HEK293 (cell line): ENCODE measurements around the gene CRYZ.

Experiments used
- CTCF ChIA-PET: fragments of 350-600 bp; formaldehyde crosslinking; extraction: SDS; loops from one replicate; lab custom pipeline; 2021; ENCODE audit warnings: antibody characterized with exemption; lab: Yijun Ruan, JAX
- POLR2A ChIA-PET: fragments of 300-600 bp; formaldehyde crosslinking; extraction: SDS; loops from one replicate; lab custom pipeline; 2020; ENCODE audit warnings: antibody characterized with exemption, inconsistent platforms; lab: Yijun Ruan, JAX
- H3K27ac ChIP-seq: fragments of 200-500 bp; sonication (Bioruptor generic); 2 replicates; pipeline ENCODE4 v1.5.1; 2014; ENCODE audit warnings: low read depth, low read length, control low read depth, inconsistent platforms; ENCODE audit errors: extremely low read depth
- H3K36me3 ChIP-seq, 2 experiments: fragments of 200-500 bp in 1 of 2; sonication (Bioruptor generic) in 1 of 2; 1 replicate in 1 of 2; 2 replicates in 1 of 2; pipeline ENCODE4 v1.5.1; 2014 to 2017; ENCODE audit warnings: inconsistent platforms in 2 of 2, low read length in 2 of 2; ENCODE audit not compliant: control insufficient read depth in 2 of 2, insufficient read depth in 1 of 2
- H3K4me1 ChIP-seq: fragments of 200-500 bp; sonication (Bioruptor generic); 2 replicates; pipeline ENCODE4 v1.5.1; 2014; ENCODE audit warnings: mild to moderate bottlenecking, low read length, inconsistent platforms; ENCODE audit not compliant: control insufficient read depth, insufficient read depth
- H3K4me3 ChIP-seq: 2 replicates; pipeline ENCODE4 v1.5.1; 2011; ENCODE audit warnings: low read depth, mild to moderate bottlenecking, control low read depth, low read length, moderate library complexity
- H3K9me3 ChIP-seq: fragments of 200-500 bp; sonication (Bioruptor generic); 2 replicates; pipeline ENCODE4 v1.5.1; 2014; ENCODE audit warnings: low read depth, low read length, inconsistent platforms; ENCODE audit not compliant: control insufficient read depth, insufficient read depth
- KLF1 ChIP-seq: fragments of 450-650 bp; formaldehyde crosslinking; IDR thresholded peaks from 2 replicates; pipeline ENCODE4 v1.5.1; 2016; ENCODE audit warnings: missing biosample characterization, missing genetic modification characterization
- MYNN ChIP-seq: fragments of 450-650 bp; formaldehyde crosslinking; IDR thresholded peaks from 2 replicates; pipeline ENCODE4 v1.5.1; 2016; ENCODE audit warnings: missing biosample characterization, missing genetic modification characterization, borderline replicate concordance
- RBAK ChIP-seq: fragments of 450-650 bp; formaldehyde crosslinking; IDR thresholded peaks from 2 replicates; pipeline ENCODE4 v1.5.1; 2016; ENCODE audit warnings: missing biosample characterization, missing genetic modification characterization
- SALL2 ChIP-seq: fragments of 450-650 bp; formaldehyde crosslinking; IDR thresholded peaks from 2 replicates; pipeline ENCODE4 v1.5.0; 2017; ENCODE audit warnings: missing biosample characterization, mild to moderate bottlenecking, missing genetic modification characterization, borderline replicate concordance
- SCRT1 ChIP-seq: fragments of 450-650 bp; formaldehyde crosslinking; IDR thresholded peaks from 2 replicates; pipeline ENCODE4 v1.5.1; 2016; ENCODE audit warnings: missing biosample characterization, missing genetic modification characterization, borderline replicate concordance
- SCRT2 ChIP-seq: fragments of 450-650 bp; formaldehyde crosslinking; IDR thresholded peaks from 2 replicates; pipeline ENCODE4 v1.5.1; 2016; ENCODE audit warnings: missing biosample characterization, missing genetic modification characterization
- ZNF10 ChIP-seq: fragments of 450-650 bp; formaldehyde crosslinking; IDR thresholded peaks from 2 replicates; pipeline ENCODE4 v1.5.1; 2017; ENCODE audit warnings: missing biosample characterization, missing genetic modification characterization
- ZNF132 ChIP-seq: fragments of 450-650 bp; formaldehyde crosslinking; IDR thresholded peaks from 2 replicates; pipeline ENCODE4 v1.5.1; 2017; ENCODE audit warnings: missing biosample characterization, missing genetic modification characterization, borderline replicate concordance
- ZNF138 ChIP-seq: fragments of 450-650 bp; formaldehyde crosslinking; IDR thresholded peaks from 2 replicates; pipeline ENCODE4 v1.5.1; 2016; ENCODE audit warnings: missing biosample characterization, missing genetic modification characterization, borderline replicate concordance
- ZNF24 ChIP-seq: fragments of 450-650 bp; formaldehyde crosslinking; IDR thresholded peaks from 2 replicates; pipeline ENCODE4 v1.5.1; 2016; ENCODE audit warnings: missing biosample characterization, missing genetic modification characterization
- ZNF350 ChIP-seq: fragments of 450-650 bp; formaldehyde crosslinking; IDR thresholded peaks from 2 replicates; pipeline ENCODE4 v1.5.0; 2017; ENCODE audit warnings: missing biosample characterization, mild to moderate bottlenecking, missing genetic modification characterization
- ZNF510 ChIP-seq: fragments of 450-650 bp; formaldehyde crosslinking; IDR thresholded peaks from 2 replicates; pipeline ENCODE4 v1.5.1; 2018; ENCODE audit warnings: mild to moderate bottlenecking, missing genetic modification characterization, missing biosample characterization; ENCODE audit not compliant: insufficient replicate concordance
- ZNF555 ChIP-seq: fragments of 450-650 bp; formaldehyde crosslinking; conservative IDR thresholded peaks from 2 replicates; pipeline ENCODE4 v1.5.1; 2017; ENCODE audit warnings: missing biosample characterization, mild to moderate bottlenecking, missing genetic modification characterization, inconsistent platforms
- ZNF626 ChIP-seq: fragments of 450-650 bp; sonication (Bioruptor Pico); formaldehyde crosslinking; IDR thresholded peaks from 2 replicates; pipeline ENCODE4 v1.5.1; 2018; ENCODE audit warnings: missing biosample characterization, missing genetic modification characterization, inconsistent platforms
- ZNF654 ChIP-seq: fragments of 450-650 bp; formaldehyde crosslinking; IDR thresholded peaks from 2 replicates; pipeline ENCODE4 v1.5.1; 2016; ENCODE audit warnings: low read depth, missing biosample characterization, missing genetic modification characterization
- ZNF664 ChIP-seq: fragments of 450-650 bp; formaldehyde crosslinking; IDR thresholded peaks from 2 replicates; pipeline ENCODE4 v1.5.1; 2016; ENCODE audit warnings: missing biosample characterization, missing genetic modification characterization
- TF ChIP-seq, protein P1 (sequence below): fragments of 450-650 bp; formaldehyde crosslinking; IDR thresholded peaks from 2 replicates; pipeline ENCODE4 v1.5.1; 2016; ENCODE audit warnings: missing biosample characterization, missing genetic modification characterization

CRYZ gene

DNA sequence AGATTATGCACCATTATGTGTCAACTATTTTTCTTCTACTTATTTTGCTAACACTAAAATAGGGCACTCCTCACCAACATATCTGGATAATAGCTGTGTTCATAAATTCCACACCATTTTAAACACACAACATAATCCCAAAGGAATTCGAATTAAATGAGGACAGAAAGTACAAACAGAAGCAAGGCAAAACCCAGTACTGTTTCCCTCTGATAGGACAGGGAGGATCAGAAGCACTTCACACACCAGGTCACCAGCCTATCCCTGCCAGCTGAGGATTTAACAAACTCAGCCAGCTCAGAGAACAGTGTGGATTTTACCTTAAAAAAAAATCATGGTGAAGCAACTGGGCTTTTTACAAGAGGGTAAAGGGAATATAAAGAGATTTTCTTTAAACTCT, 20.0 kb downstream of the CRYZ start:
- H3K27ac ChIP-seq = no peak overlapping the region
- no peaks in the 10 kb centered on the region for H3K4me1 ChIP-seq
- no peak for TF ChIP-seq ZNF510 (tag by site-specific recombination)
- no peak for TF ChIP-seq ZNF24
- TF ChIP-seq KLF1 (tag by site-specific recombination) = no peak
- peaks cover 0 to 34% of the 10 kb centered on the region in 2 experiments; a peak in 1 of 3 replicates for H3K36me3 ChIP-seq
- CTCF ChIA-PET = interaction anchor here (0.8 to 1.5 kb wide), 2 partner anchors 10 to 23 kb away, joined by 3 to 5 read pairs; no protein-coding TSS in a partner anchor
- H3K4me3 ChIP-seq = no peak overlapping the region
- H3K9me3 ChIP-seq = no peaks in the 10 kb centered on the region
- POLR2A ChIA-PET = no interaction called here

DNA sequence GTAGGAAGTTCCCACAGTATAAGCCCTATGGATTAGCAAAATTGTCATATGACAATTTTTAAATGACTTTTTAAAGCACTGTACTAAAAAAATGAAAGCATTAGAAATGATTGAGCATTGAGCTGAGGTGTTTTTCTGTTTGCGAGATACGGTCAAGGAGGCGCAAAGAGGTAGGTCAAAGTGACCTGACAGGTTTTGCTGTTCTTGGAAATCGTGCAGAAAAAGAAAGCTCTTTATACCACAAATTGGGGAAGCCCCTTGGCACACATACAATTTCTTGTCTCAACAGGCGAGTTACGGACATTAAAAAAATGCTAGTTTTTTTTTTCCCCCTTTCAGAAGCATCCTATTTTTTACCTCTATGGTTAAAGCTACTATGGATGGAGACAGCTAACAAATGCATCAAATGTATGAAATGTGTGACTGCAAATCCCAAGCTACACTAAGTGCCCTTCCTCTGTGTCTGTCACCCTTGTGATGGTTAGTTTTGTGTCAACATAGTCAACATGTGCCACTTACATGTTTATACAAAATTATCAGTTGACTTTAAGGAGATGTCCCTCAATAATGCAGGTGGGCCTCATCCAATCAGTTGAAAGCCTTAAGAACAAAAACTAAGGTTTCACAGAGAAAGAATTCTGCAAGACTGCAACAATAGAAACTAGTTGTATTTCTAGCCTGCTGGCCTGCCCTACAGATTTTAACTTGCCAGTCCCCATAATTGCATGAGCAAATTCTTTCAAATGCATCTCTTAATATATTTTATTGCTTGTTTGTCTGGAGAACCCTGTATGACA, 29.3 kb downstream of the CRYZ start:
- H3K4me1 ChIP-seq = no peaks in the 10 kb centered on the region
- peaks cover 5 to 28% of the 10 kb centered on the region in 2 experiments; a peak in 2 of 3 replicates for H3K36me3 ChIP-seq
- H3K27ac ChIP-seq = no peak overlapping the region
- no peak overlapping the region for H3K4me3 ChIP-seq
- TF ChIP-seq ZNF10 (tag by site-specific recombination) = peak; percentile 58; the same call in 1 of the 2 replicates
- no peak for TF ChIP-seq ZNF654 (tag by site-specific recombination)
- no peaks in the 10 kb centered on the region for H3K9me3 ChIP-seq
- ChIA-PET POLR2A (no interaction called here), CTCF (interaction anchor here (6.0 kb wide), 1 partner anchor 13 kb away, joined by 32 read pairs; no protein-coding TSS in a partner anchor)

DNA sequence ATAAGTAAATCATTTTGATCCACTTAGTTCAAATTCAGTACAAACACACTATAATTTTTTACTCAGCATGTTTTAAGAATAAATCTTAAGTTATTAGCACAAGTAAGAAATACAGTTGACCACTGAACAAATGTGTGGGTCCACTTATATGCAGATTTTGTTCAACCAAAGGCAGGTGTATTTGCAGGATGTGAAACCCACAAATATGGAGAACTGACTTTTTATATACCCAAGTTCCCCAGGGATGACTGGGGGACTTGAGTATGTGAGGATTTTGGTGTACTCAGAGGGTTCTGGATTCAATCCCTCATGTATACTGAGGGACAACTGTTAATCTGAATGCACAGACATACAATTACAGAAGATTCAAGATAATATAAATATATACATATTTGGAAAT, 33.5 kb downstream of the CRYZ start:
- TF ChIP-seq SCRT1 (no peak), MYNN (tag by site-specific recombination) (no peak), ZNF132 (tag by site-specific recombination) (no peak), RBAK (tag by site-specific recombination) (no peak), ZNF626 (tag by site-specific recombination) (no peak), SCRT2 (tag by site-specific recombination) (no peak), SALL2 (tag by site-specific recombination) (no peak), ZNF350 (tag by site-specific recombination) (no peak), ZNF664 (no peak), ZNF138 (no peak), ZNF555 (tag by site-specific recombination) (no peak)
- TF ChIP-seq, protein P1, sequence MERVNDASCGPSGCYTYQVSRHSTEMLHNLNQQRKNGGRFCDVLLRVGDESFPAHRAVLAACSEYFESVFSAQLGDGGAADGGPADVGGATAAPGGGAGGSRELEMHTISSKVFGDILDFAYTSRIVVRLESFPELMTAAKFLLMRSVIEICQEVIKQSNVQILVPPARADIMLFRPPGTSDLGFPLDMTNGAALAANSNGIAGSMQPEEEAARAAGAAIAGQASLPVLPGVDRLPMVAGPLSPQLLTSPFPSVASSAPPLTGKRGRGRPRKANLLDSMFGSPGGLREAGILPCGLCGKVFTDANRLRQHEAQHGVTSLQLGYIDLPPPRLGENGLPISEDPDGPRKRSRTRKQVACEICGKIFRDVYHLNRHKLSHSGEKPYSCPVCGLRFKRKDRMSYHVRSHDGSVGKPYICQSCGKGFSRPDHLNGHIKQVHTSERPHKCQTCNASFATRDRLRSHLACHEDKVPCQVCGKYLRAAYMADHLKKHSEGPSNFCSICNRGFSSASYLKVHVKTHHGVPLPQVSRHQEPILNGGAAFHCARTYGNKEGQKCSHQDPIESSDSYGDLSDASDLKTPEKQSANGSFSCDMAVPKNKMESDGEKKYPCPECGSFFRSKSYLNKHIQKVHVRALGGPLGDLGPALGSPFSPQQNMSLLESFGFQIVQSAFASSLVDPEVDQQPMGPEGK (tag by site-specific recombination) = no peak
- CTCF ChIA-PET = no interaction called here
- H3K9me3 ChIP-seq = no peaks in the 10 kb centered on the region
- no peak overlapping the region for H3K4me3 ChIP-seq
- POLR2A ChIA-PET = no interaction called here
- H3K36me3 ChIP-seq = peaks cover 0 to 10% of the 10 kb centered on the region in 2 experiments; a peak in 1 of 3 replicates
- no peaks in the 10 kb centered on the region for H3K4me1 ChIP-seq
- no peak overlapping the region for H3K27ac ChIP-seq
